Activated CD4-positive, alpha-beta memory T cell treated with anti-CD3 and anti-CD28 coated beads, Interleukin-2, amount 10 ng/mL, durations not matched to agents 7 days and 5 days (primary cell): Measurements from ENCODE around the gene SFXN5. TPM values are rescaled to one million over a fixed set of nuclear protein-coding genes. Genes with fewer than 3 reads are reported as not detected.

ENCODE experiments used
- CTCF ChIA-PET: fragments of 350-600 bp; sonication (Branson Sonifier 250); formaldehyde crosslinking; loops from one replicate; lab custom pipeline; 2021; ENCODE audit warnings: antibody characterized with exemption, inconsistent platforms; lab: Charles Lee
- POLR2A ChIA-PET: fragments of 350-600 bp; sonication (Branson Sonifier 250); formaldehyde crosslinking; loops from one replicate; lab custom pipeline; 2021; ENCODE audit warnings: antibody characterized with exemption; lab: Charles Lee
- DNase-seq: peaks from one replicate; pipeline ENCODE4 v3.0.0-alpha.2; 2020
- H3K27ac Mint-ChIP-seq: one replicate; pipeline ENCODE4 v1.8.0; 2021; ENCODE audit warnings: mild to moderate bottlenecking, mixed read lengths
- H3K27me3 Mint-ChIP-seq: one replicate; pipeline ENCODE4 v1.8.0; 2021; ENCODE audit warnings: mixed read lengths
- H3K36me3 Mint-ChIP-seq: one replicate; pipeline ENCODE4 v1.8.0; 2021; ENCODE audit warnings: low read depth, mixed read lengths
- H3K4me1 Mint-ChIP-seq: one replicate; pipeline ENCODE4 v1.8.0; 2021; ENCODE audit warnings: mixed read lengths
- H3K4me3 Mint-ChIP-seq: one replicate; pipeline ENCODE4 v1.8.0; 2021; ENCODE audit warnings: mild to moderate bottlenecking, mixed read lengths
- H3K9me3 Mint-ChIP-seq: one replicate; pipeline ENCODE4 v1.8.0; 2021; ENCODE audit warnings: mixed read lengths
- total RNA-seq, 2 experiments: library from RNA; stranded (reverse); gene quantifications; one replicate each; pipeline ENCODE4 v1.2.3, GENCODE V29; 2021

Gene SFXN5
- total RNA-seq, 2 experiments from 2014 or later: 4.3 to 6.1 TPM

- DNase-seq: no peak
- CTCF ChIA-PET: interaction anchor here (1.1 kb wide), 1 partner anchor 53 kb away, joined by 3 read pairs; no protein-coding TSS in a partner anchor
Measured at GRCh38 chr2:72943540-72944395, 127.7 kb downstream of the SFXN5 start.

GRCh38 chr2:72942881-72943418, 128.6 kb downstream of the SFXN5 start:
- H3K4me1 Mint-ChIP-seq: no peaks in the 10 kb centered on the region
- POLR2A ChIA-PET: no interaction called here
- no peak overlapping the region for H3K4me3 Mint-ChIP-seq
- CTCF ChIA-PET: no interaction called here
- peaks cover 2% of the 10 kb centered on the region for H3K27me3 Mint-ChIP-seq
- DNase-seq: no peak
- no peaks in the 10 kb centered on the region for H3K9me3 Mint-ChIP-seq
- H3K36me3 Mint-ChIP-seq: no peaks in the 10 kb centered on the region
- H3K27ac Mint-ChIP-seq: no peak overlapping the region

More at GRCh38 chr2:72943540-72944395, 127.7 kb downstream of the SFXN5 start:
- Mint-ChIP-seq H3K36me3 (no peaks in the 10 kb centered on the region), H3K9me3 (no peaks in the 10 kb centered on the region), H3K27ac (no peak overlapping the region), H3K27me3 (peaks cover under 1% of the 10 kb centered on the region), H3K4me3 (no peak overlapping the region), H3K4me1 (peaks cover 1% of the 10 kb centered on the region)
- POLR2A ChIA-PET: no interaction called here

- CTCF ChIA-PET: interaction anchor here (0.6 to 1.4 kb wide), 3 partner anchors 28 to 185 kb away, joined by 3 to 4 read pairs (median 3); no protein-coding TSS in a partner anchor
- no peaks in the 10 kb centered on the region for H3K4me1 Mint-ChIP-seq
- DNase-seq: no peak
- POLR2A ChIA-PET: no interaction called here
- no peak overlapping the region for H3K27ac Mint-ChIP-seq
- H3K27me3 Mint-ChIP-seq: peaks cover 2% of the 10 kb centered on the region
- H3K36me3 Mint-ChIP-seq: no peaks in the 10 kb centered on the region
- no peak overlapping the region for H3K4me3 Mint-ChIP-seq
- no peaks in the 10 kb centered on the region for H3K9me3 Mint-ChIP-seq
Measured at GRCh38 chr2:72942293-72942692, 129.2 kb downstream of the SFXN5 start.

- no peak for DNase-seq
- Mint-ChIP-seq H3K9me3 (no peaks in the 10 kb centered on the region), H3K4me3 (no peak overlapping the region), H3K4me1 (no peaks in the 10 kb centered on the region), H3K27ac (no peak overlapping the region), H3K36me3 (no peaks in the 10 kb centered on the region), H3K27me3 (peaks cover 7% of the 10 kb centered on the region)
- POLR2A ChIA-PET: no interaction called here
- CTCF ChIA-PET: interaction anchor here (1.4 to 1.7 kb wide), 2 partner anchors 29 to 33 kb away, joined by 4 to 6 read pairs; no protein-coding TSS in a partner anchor
Measured at GRCh38 chr2:72940786-72941185, 130.7 kb downstream of the SFXN5 start.

- Mint-ChIP-seq H3K9me3 (no peaks in the 10 kb centered on the region), H3K4me3 (no peak overlapping the region), H3K36me3 (no peaks in the 10 kb centered on the region), H3K27me3 (peaks cover 11% of the 10 kb centered on the region), H3K27ac (no peak overlapping the region), H3K4me1 (peaks cover 1% of the 10 kb centered on the region)
- CTCF ChIA-PET: interaction anchor here (1.7 kb wide), 1 partner anchor 34 kb away, joined by 6 read pairs; no protein-coding TSS in a partner anchor
- POLR2A ChIA-PET: no interaction called here
- no peak for DNase-seq
Measured at GRCh38 chr2:72940361-72940760, 131.2 kb downstream of the SFXN5 start.

GRCh38 chr2:72938455-72938854, 133.1 kb downstream of the SFXN5 start:
- H3K36me3 Mint-ChIP-seq: no peaks in the 10 kb centered on the region
- no peaks in the 10 kb centered on the region for H3K9me3 Mint-ChIP-seq
- peaks cover 16% of the 10 kb centered on the region for H3K27me3 Mint-ChIP-seq
- DNase-seq: no peak
- CTCF ChIA-PET: interaction anchor here (0.6 to 1.3 kb wide), 2 partner anchors 36 to 1184 kb away, joined by 3 to 4 read pairs; no protein-coding TSS in a partner anchor
- POLR2A ChIA-PET: no interaction called here
- H3K4me3 Mint-ChIP-seq: no peak overlapping the region
- no peak overlapping the region for H3K27ac Mint-ChIP-seq
- peaks cover 7% of the 10 kb centered on the region for H3K4me1 Mint-ChIP-seq

GRCh38 chr2:72937356-72937669, 134.2 kb downstream of the SFXN5 start:
- H3K4me1 Mint-ChIP-seq: peaks cover 8% of the 10 kb centered on the region
- DNase-seq: no peak
- H3K36me3 Mint-ChIP-seq: no peaks in the 10 kb centered on the region
- no peaks in the 10 kb centered on the region for H3K9me3 Mint-ChIP-seq
- H3K27me3 Mint-ChIP-seq: peaks cover 16% of the 10 kb centered on the region
- no peak overlapping the region for H3K27ac Mint-ChIP-seq
- no peak overlapping the region for H3K4me3 Mint-ChIP-seq
- POLR2A ChIA-PET: no interaction called here
- CTCF ChIA-PET: no interaction called here

GRCh38 chr2:72936660-72937355, 134.7 kb downstream of the SFXN5 start:
- H3K4me1 Mint-ChIP-seq: peaks cover 12% of the 10 kb centered on the region
- CTCF ChIA-PET: no interaction called here
- POLR2A ChIA-PET: no interaction called here
- DNase-seq: no peak
- H3K27me3 Mint-ChIP-seq: peaks cover 16% of the 10 kb centered on the region
- H3K9me3 Mint-ChIP-seq: no peaks in the 10 kb centered on the region
- H3K36me3 Mint-ChIP-seq: no peaks in the 10 kb centered on the region
- no peak overlapping the region for H3K4me3 Mint-ChIP-seq
- H3K27ac Mint-ChIP-seq: no peak overlapping the region

- Mint-ChIP-seq H3K9me3 (no peaks in the 10 kb centered on the region), H3K4me3 (no peak overlapping the region), H3K4me1 (peaks cover 12% of the 10 kb centered on the region), H3K36me3 (no peaks in the 10 kb centered on the region), H3K27ac (no peak overlapping the region), H3K27me3 (peaks cover 18% of the 10 kb centered on the region)
- DNase-seq: no peak
- ChIA-PET CTCF (interaction anchor here (1.4 to 1.6 kb wide), 2 partner anchors 38 to 48 kb away, joined by 4 read pairs; partner anchors contain the start of gene SPR), POLR2A (no interaction called here)
Measured at GRCh38 chr2:72935611-72935957, 135.9 kb downstream of the SFXN5 start.

- Mint-ChIP-seq H3K36me3 (no peaks in the 10 kb centered on the region), H3K27me3 (peaks cover 18% of the 10 kb centered on the region), H3K4me1 (peaks cover 12% of the 10 kb centered on the region), H3K4me3 (no peak overlapping the region), H3K27ac (no peak overlapping the region), H3K9me3 (no peaks in the 10 kb centered on the region)
- no peak for DNase-seq
- POLR2A ChIA-PET: no interaction called here
- CTCF ChIA-PET: interaction anchor here (1.4 to 1.6 kb wide), 2 partner anchors 39 to 47 kb away, joined by 4 read pairs; partner anchors contain the start of gene SPR
Measured at GRCh38 chr2:72934683-72935610, 136.6 kb downstream of the SFXN5 start.

GRCh38 chr2:72933646-72934151, 137.8 kb downstream of the SFXN5 start:
- ChIA-PET CTCF (interaction anchor here (1.5 kb wide), 1 partner anchor 40 kb away, joined by 3 read pairs; no protein-coding TSS in a partner anchor), POLR2A (no interaction called here)
- H3K27ac Mint-ChIP-seq: no peak overlapping the region
- H3K27me3 Mint-ChIP-seq: peaks cover 16% of the 10 kb centered on the region
- H3K4me1 Mint-ChIP-seq: peaks cover 12% of the 10 kb centered on the region
- no peak for DNase-seq
- no peaks in the 10 kb centered on the region for H3K9me3 Mint-ChIP-seq
- H3K4me3 Mint-ChIP-seq: no peak overlapping the region
- H3K36me3 Mint-ChIP-seq: no peaks in the 10 kb centered on the region

GRCh38 chr2:72933207-72933606, 138.3 kb downstream of the SFXN5 start:
- ChIA-PET CTCF (interaction anchor here (1.5 kb wide), 1 partner anchor 40 kb away, joined by 3 read pairs; no protein-coding TSS in a partner anchor), POLR2A (no interaction called here)
- Mint-ChIP-seq H3K27me3 (peaks cover 16% of the 10 kb centered on the region), H3K4me3 (no peak overlapping the region), H3K27ac (no peak overlapping the region), H3K4me1 (peaks cover 12% of the 10 kb centered on the region), H3K36me3 (no peaks in the 10 kb centered on the region), H3K9me3 (no peaks in the 10 kb centered on the region)
- no peak for DNase-seq
